HG03469 (cell line): ENCODE results near the gene TNNT3.

Experiments used
- ATAC-seq: cut with Tn5 transposase; IDR thresholded peaks from one replicate; pipeline ENCODE4 v1.9.1; 2021; ENCODE audit warnings: mild to moderate bottlenecking, moderate library complexity, moderate number of reproducible peaks; ENCODE audit not compliant: unreplicated experiment

The TNNT3 gene

GRCh38 chr11:1920909-1921573 lies 1.5 kb downstream of the TNNT3 start:
- no peak for ATAC-seq

- no peak for ATAC-seq
These were observed 2.2 kb downstream of the TNNT3 start for GRCh38 chr11:1921574-1922141.

- no peak for ATAC-seq
These were observed 3.1 kb downstream of the TNNT3 start for GRCh38 chr11:1922481-1923081.

- ATAC-seq: no peak
These were observed 3.9 kb downstream of the TNNT3 start for GRCh38 chr11:1923201-1923956.

GRCh38 chr11:1924181-1924580 lies 4.7 kb downstream of the TNNT3 start:
- ATAC-seq: no peak

- ATAC-seq: no peak
These were observed 5.3 kb downstream of the TNNT3 start for GRCh38 chr11:1924646-1925372.

GRCh38 chr11:1925373-1926155 lies 6.1 kb downstream of the TNNT3 start:
- ATAC-seq: no peak

- ATAC-seq: no peak
These were observed 6.9 kb downstream of the TNNT3 start for GRCh38 chr11:1926156-1927025.

GRCh38 chr11:1927026-1927847 lies 7.7 kb downstream of the TNNT3 start:
- ATAC-seq: no peak

- ATAC-seq: no peak
These were observed 8.5 kb downstream of the TNNT3 start for GRCh38 chr11:1927848-1928469.

- ATAC-seq: no peak
These were observed 9.0 kb downstream of the TNNT3 start for GRCh38 chr11:1928470-1928890.

- ATAC-seq: no peak
These were observed 9.5 kb downstream of the TNNT3 start for GRCh38 chr11:1928891-1929541.

- ATAC-seq: no peak
These were observed 10.3 kb downstream of the TNNT3 start for GRCh38 chr11:1929621-1930461.

GRCh38 chr11:1930462-1930830 lies 10.9 kb downstream of the TNNT3 start:
- ATAC-seq: no peak

GRCh38 chr11:1931341-1932104 lies 12.0 kb downstream of the TNNT3 start:
- no peak for ATAC-seq

- no peak for ATAC-seq
These were observed 12.6 kb downstream of the TNNT3 start for GRCh38 chr11:1932105-1932480.
